ENCODE data around the gene COL13A1.

Gene COL13A1

GRCh38 chr10:69836731-69837030, 35.0 kb downstream of the COL13A1 start:
- peak; percentile 25 to 91 (median 86) for DNase-seq
- Histone ChIP-seq H3K36me3 (ENCODE audit: control insufficient read depth in 4 of 4, insufficient read depth in 4 of 4, low read length in 3 of 4) (no peaks in the 10 kb centered on the region), H3K4me3 (ENCODE audit: control insufficient read depth in 1 of 7, extremely low read depth in 1 of 7, insufficient read depth in 4 of 7, low read depth in 2 of 7, low read length in 6 of 7) (no peak overlapping the region), H3K4me1 (ENCODE audit: control extremely low read depth in 1 of 4, control insufficient read depth in 4 of 4, insufficient read depth in 4 of 4, low read length in 3 of 4) (peaks cover 0 to 22% (median 17%) of the 10 kb centered on the region in 4 experiments), H3K27ac (ENCODE audit: insufficient read depth in 1 of 2, low read depth in 1 of 2, low read length in 2 of 2, poor library complexity in 1 of 2, severe bottlenecking in 2 of 2) (no peak overlapping the region), H3K27me3 (replicated peaks in 2 of 5; ENCODE audit: control insufficient read depth in 4 of 5, insufficient read depth in 5 of 5, low read length in 4 of 5) (peaks cover 0 to 4% (median 0%) of the 10 kb centered on the region in 5 experiments), H3K9me3 (ENCODE audit: control extremely low read depth in 1 of 5, control insufficient read depth in 4 of 5, insufficient read depth in 2 of 5, low read depth in 1 of 5, low read length in 4 of 5) (no peaks in the 10 kb centered on the region)
- CTCF ChIA-PET: interaction anchor here (0.6 to 1.5 kb wide), 7 partner anchors 10 to 94 kb away, joined by 3 to 4 read pairs (median 4); partner anchors contain the start of gene COL13A1
- WGBS (ENCODE audit: insufficient coverage): 0% methylated on average over 5 of the region's 6 CpGs
- POLR2A ChIA-PET: no interaction called here

- Histone ChIP-seq H3K4me3 (ENCODE audit: control insufficient read depth in 1 of 7, extremely low read depth in 1 of 7, insufficient read depth in 4 of 7, low read depth in 2 of 7, low read length in 6 of 7) (no peak overlapping the region), H3K4me1 (ENCODE audit: control extremely low read depth in 1 of 4, control insufficient read depth in 4 of 4, insufficient read depth in 4 of 4, low read length in 3 of 4) (peaks cover 0 to 22% (median 17%) of the 10 kb centered on the region in 4 experiments), H3K27ac (ENCODE audit: insufficient read depth in 1 of 2, low read depth in 1 of 2, low read length in 2 of 2, poor library complexity in 1 of 2, severe bottlenecking in 2 of 2) (no peak overlapping the region), H3K36me3 (ENCODE audit: control insufficient read depth in 4 of 4, insufficient read depth in 4 of 4, low read length in 3 of 4) (no peaks in the 10 kb centered on the region), H3K27me3 (replicated peaks in 2 of 5; ENCODE audit: control insufficient read depth in 4 of 5, insufficient read depth in 5 of 5, low read length in 4 of 5) (peaks cover 0 to 4% (median 0%) of the 10 kb centered on the region in 5 experiments), H3K9me3 (ENCODE audit: control extremely low read depth in 1 of 5, control insufficient read depth in 4 of 5, insufficient read depth in 2 of 5, low read depth in 1 of 5, low read length in 4 of 5) (no peaks in the 10 kb centered on the region)
- POLR2A ChIA-PET: no interaction called here
- 93% methylated on average over 5 of the region's 5 CpGs for WGBS (ENCODE audit: insufficient coverage)
- CTCF ChIA-PET: interaction anchor here (0.7 to 1.5 kb wide), 7 partner anchors 10 to 94 kb away, joined by 3 to 4 read pairs (median 4); partner anchors contain the start of gene COL13A1
- no peak for DNase-seq
These were observed 35.6 kb downstream of the COL13A1 start for GRCh38 chr10:69837261-69837660.

- WGBS (ENCODE audit: insufficient coverage): 100% methylated on average over 4 of the region's 5 CpGs
These were observed 36.7 kb downstream of the COL13A1 start for GRCh38 chr10:69838418-69838817.

GRCh38 chr10:69838853-69839252, 37.1 kb downstream of the COL13A1 start:
- no peak for DNase-seq
- CTCF ChIA-PET: interaction anchor here (1.1 to 1.6 kb wide), 4 partner anchors 21 to 137 kb away, joined by 3 read pairs; no protein-coding TSS in a partner anchor
- H3K36me3 ChIP-seq (ENCODE audit: control insufficient read depth in 4 of 4, insufficient read depth in 4 of 4, low read length in 3 of 4): no peaks in the 10 kb centered on the region
- 99% methylated on average over 10 of the region's 11 CpGs for WGBS (ENCODE audit: insufficient coverage)
- no peak overlapping the region for H3K4me3 ChIP-seq (ENCODE audit: control insufficient read depth in 1 of 7, extremely low read depth in 1 of 7, insufficient read depth in 4 of 7, low read depth in 2 of 7, low read length in 6 of 7)
- no peaks in the 10 kb centered on the region for H3K9me3 ChIP-seq (ENCODE audit: control extremely low read depth in 1 of 5, control insufficient read depth in 4 of 5, insufficient read depth in 2 of 5, low read depth in 1 of 5, low read length in 4 of 5)
- no peak overlapping the region for H3K27ac ChIP-seq (ENCODE audit: insufficient read depth in 1 of 2, low read depth in 1 of 2, low read length in 2 of 2, poor library complexity in 1 of 2, severe bottlenecking in 2 of 2)
- peaks cover 0 to 22% (median 17%) of the 10 kb centered on the region in 4 experiments for H3K4me1 ChIP-seq (ENCODE audit: control extremely low read depth in 1 of 4, control insufficient read depth in 4 of 4, insufficient read depth in 4 of 4, low read length in 3 of 4)
- POLR2A ChIA-PET: no interaction called here
- H3K27me3 ChIP-seq (replicated peaks in 2 of 5; ENCODE audit: control insufficient read depth in 4 of 5, insufficient read depth in 5 of 5, low read length in 4 of 5): peaks cover 0 to 4% (median 0%) of the 10 kb centered on the region in 5 experiments

More at GRCh38 chr10:69838418-69838817, 36.7 kb downstream of the COL13A1 start:
- no peak for DNase-seq
- CTCF ChIA-PET: interaction anchor here (0.9 to 1.5 kb wide), 4 partner anchors 21 to 136 kb away, joined by 3 read pairs; no protein-coding TSS in a partner anchor
- no peaks in the 10 kb centered on the region for H3K9me3 ChIP-seq (ENCODE audit: control extremely low read depth in 1 of 5, control insufficient read depth in 4 of 5, insufficient read depth in 2 of 5, low read depth in 1 of 5, low read length in 4 of 5)
- peaks cover 0 to 22% (median 17%) of the 10 kb centered on the region in 4 experiments for H3K4me1 ChIP-seq (ENCODE audit: control extremely low read depth in 1 of 4, control insufficient read depth in 4 of 4, insufficient read depth in 4 of 4, low read length in 3 of 4)
- H3K27ac ChIP-seq (ENCODE audit: insufficient read depth in 1 of 2, low read depth in 1 of 2, low read length in 2 of 2, poor library complexity in 1 of 2, severe bottlenecking in 2 of 2): no peak overlapping the region
- POLR2A ChIA-PET: no interaction called here
- no peaks in the 10 kb centered on the region for H3K36me3 ChIP-seq (ENCODE audit: control insufficient read depth in 4 of 4, insufficient read depth in 4 of 4, low read length in 3 of 4)
- no peak overlapping the region for H3K4me3 ChIP-seq (ENCODE audit: control insufficient read depth in 1 of 7, extremely low read depth in 1 of 7, insufficient read depth in 4 of 7, low read depth in 2 of 7, low read length in 6 of 7)
- peaks cover 0 to 4% (median 0%) of the 10 kb centered on the region in 5 experiments for H3K27me3 ChIP-seq (replicated peaks in 2 of 5; ENCODE audit: control insufficient read depth in 4 of 5, insufficient read depth in 5 of 5, low read length in 4 of 5)

- H3K4me3 ChIP-seq (ENCODE audit: control insufficient read depth in 1 of 7, extremely low read depth in 1 of 7, insufficient read depth in 4 of 7, low read depth in 2 of 7, low read length in 6 of 7): no peak overlapping the region
- peaks cover 0 to 4% (median 0%) of the 10 kb centered on the region in 5 experiments for H3K27me3 ChIP-seq (replicated peaks in 2 of 5; ENCODE audit: control insufficient read depth in 4 of 5, insufficient read depth in 5 of 5, low read length in 4 of 5)
- H3K4me1 ChIP-seq (ENCODE audit: control extremely low read depth in 1 of 4, control insufficient read depth in 4 of 4, insufficient read depth in 4 of 4, low read length in 3 of 4): peaks cover 0 to 22% (median 17%) of the 10 kb centered on the region in 4 experiments
- no peak for DNase-seq
- H3K9me3 ChIP-seq (ENCODE audit: control extremely low read depth in 1 of 5, control insufficient read depth in 4 of 5, insufficient read depth in 2 of 5, low read depth in 1 of 5, low read length in 4 of 5): no peaks in the 10 kb centered on the region
- WGBS (ENCODE audit: insufficient coverage): 77% methylated on average over 15 of the region's 17 CpGs
- ChIA-PET POLR2A (no interaction called here), CTCF (interaction anchor here (1.6 kb wide), 1 partner anchor 39 kb away, joined by 3 read pairs; no protein-coding TSS in a partner anchor)
- H3K27ac ChIP-seq (ENCODE audit: insufficient read depth in 1 of 2, low read depth in 1 of 2, low read length in 2 of 2, poor library complexity in 1 of 2, severe bottlenecking in 2 of 2): no peak overlapping the region
- no peaks in the 10 kb centered on the region for H3K36me3 ChIP-seq (ENCODE audit: control insufficient read depth in 4 of 4, insufficient read depth in 4 of 4, low read length in 3 of 4)
These were observed 38.1 kb downstream of the COL13A1 start for GRCh38 chr10:69839696-69840345.

- Histone ChIP-seq H3K4me3 (ENCODE audit: control insufficient read depth in 1 of 7, extremely low read depth in 1 of 7, insufficient read depth in 4 of 7, low read depth in 2 of 7, low read length in 6 of 7) (no peak overlapping the region), H3K27ac (ENCODE audit: insufficient read depth in 1 of 2, low read depth in 1 of 2, low read length in 2 of 2, poor library complexity in 1 of 2, severe bottlenecking in 2 of 2) (no peak overlapping the region), H3K36me3 (ENCODE audit: control insufficient read depth in 4 of 4, insufficient read depth in 4 of 4, low read length in 3 of 4) (no peaks in the 10 kb centered on the region), H3K9me3 (ENCODE audit: control extremely low read depth in 1 of 5, control insufficient read depth in 4 of 5, insufficient read depth in 2 of 5, low read depth in 1 of 5, low read length in 4 of 5) (no peaks in the 10 kb centered on the region), H3K4me1 (ENCODE audit: control extremely low read depth in 1 of 4, control insufficient read depth in 4 of 4, insufficient read depth in 4 of 4, low read length in 3 of 4) (peaks cover 0 to 15% (median 12%) of the 10 kb centered on the region in 4 experiments), H3K27me3 (replicated peaks in 2 of 5; ENCODE audit: control insufficient read depth in 4 of 5, insufficient read depth in 5 of 5, low read length in 4 of 5) (peaks cover 0 to 4% (median under 1%) of the 10 kb centered on the region in 5 experiments)
- POLR2A ChIA-PET: no interaction called here
- CTCF ChIA-PET: interaction anchor here (1.2 kb wide), 1 partner anchor 74 kb away, joined by 3 read pairs; no protein-coding TSS in a partner anchor
- 100% methylated on average over 9 of the region's 9 CpGs for WGBS (ENCODE audit: insufficient coverage)
- DNase-seq: no peak
These were observed 39.1 kb downstream of the COL13A1 start for GRCh38 chr10:69840773-69841172.

GRCh38 chr10:69842020-69842419, 40.3 kb downstream of the COL13A1 start:
- POLR2A ChIA-PET: no interaction called here
- 76% methylated on average over 7 of the region's 8 CpGs for WGBS (ENCODE audit: insufficient coverage)
- Histone ChIP-seq H3K27ac (ENCODE audit: insufficient read depth in 1 of 2, low read depth in 1 of 2, low read length in 2 of 2, poor library complexity in 1 of 2, severe bottlenecking in 2 of 2) (no peak overlapping the region), H3K36me3 (ENCODE audit: control insufficient read depth in 4 of 4, insufficient read depth in 4 of 4, low read length in 3 of 4) (no peaks in the 10 kb centered on the region), H3K4me1 (ENCODE audit: control extremely low read depth in 1 of 4, control insufficient read depth in 4 of 4, insufficient read depth in 4 of 4, low read length in 3 of 4) (peaks cover 0 to 3% (median 2%) of the 10 kb centered on the region in 4 experiments), H3K9me3 (ENCODE audit: control extremely low read depth in 1 of 5, control insufficient read depth in 4 of 5, insufficient read depth in 2 of 5, low read depth in 1 of 5, low read length in 4 of 5) (no peaks in the 10 kb centered on the region), H3K27me3 (replicated peaks in 2 of 5; ENCODE audit: control insufficient read depth in 4 of 5, insufficient read depth in 5 of 5, low read length in 4 of 5) (peaks cover 0 to 12% (median 3%) of the 10 kb centered on the region in 5 experiments), H3K4me3 (ENCODE audit: control insufficient read depth in 1 of 7, extremely low read depth in 1 of 7, insufficient read depth in 4 of 7, low read depth in 2 of 7, low read length in 6 of 7) (no peak overlapping the region)
- no peak for DNase-seq
- CTCF ChIA-PET: interaction anchor here (1.2 kb wide), 1 partner anchor 72 kb away, joined by 3 read pairs; no protein-coding TSS in a partner anchor

All from common myeloid progenitor, CD34-positive (primary cell).